Astrocyte (in vitro differentiated cells and primary cell): ENCODE measurements around the gene CSPG5. TPM values are rescaled to one million over a fixed set of nuclear protein-coding genes. Genes with fewer than 3 reads are reported as not detected.

Experiments used
- DNase-seq: peaks from one replicate; pipeline ENCODE4 v3.0.0-alpha.2; 2010; ENCODE audit warnings: low read depth
- FAIRE-seq: peaks from 2 replicates; lab custom pipeline; 2011; peaks lifted over from hg19 to GRCh38; lab: Jason Lieb, UNC
- H2AFZ ChIP-seq: 2 replicates; pipeline ENCODE4 v1.6.0; 2012; ENCODE audit warnings: low read depth, low read length, inconsistent platforms
- H3K27ac ChIP-seq: 2 replicates; pipeline ENCODE4 v1.5.1; 2011; ENCODE audit warnings: low read depth, low read length, inconsistent platforms
- H3K27me3 ChIP-seq: 2 replicates; pipeline ENCODE4 v1.6.0; 2011; ENCODE audit warnings: low read length, inconsistent platforms; ENCODE audit not compliant: insufficient read depth
- H3K36me3 ChIP-seq: 2 replicates; pipeline ENCODE4 v1.5.1; 2011; ENCODE audit warnings: low read length, inconsistent platforms; ENCODE audit not compliant: insufficient read depth
- H3K4me1 ChIP-seq: 2 replicates; pipeline ENCODE4 v1.5.1; 2011; ENCODE audit warnings: low read length, inconsistent platforms; ENCODE audit not compliant: insufficient read depth
- H3K4me2 ChIP-seq: 2 replicates; pipeline ENCODE4 v1.6.0; 2012; ENCODE audit warnings: low read length, inconsistent platforms
- H3K4me3 ChIP-seq: 2 replicates; pipeline ENCODE4 v1.5.1; 2011; ENCODE audit warnings: low read depth, mild to moderate bottlenecking, low read length, inconsistent platforms; ENCODE audit not compliant: insufficient read depth
- H3K79me2 ChIP-seq: 2 replicates; pipeline ENCODE4 v1.6.0; 2012; ENCODE audit warnings: mild to moderate bottlenecking, low read length, inconsistent platforms; ENCODE audit not compliant: insufficient read depth
- H3K9ac ChIP-seq: 2 replicates; pipeline ENCODE4 v1.6.0; 2012; ENCODE audit warnings: mild to moderate bottlenecking, low read length, inconsistent platforms
- H3K9me3 ChIP-seq: 2 replicates; pipeline ENCODE4 v1.5.1; 2012; ENCODE audit warnings: low read depth, mild to moderate bottlenecking, low read length, inconsistent platforms; ENCODE audit not compliant: insufficient read depth
- H4K20me1 ChIP-seq: 2 replicates; pipeline ENCODE4 v1.6.0; 2012; ENCODE audit warnings: low read length, inconsistent platforms; ENCODE audit not compliant: insufficient read depth
- H3K27ac Mint-ChIP-seq: one replicate; pipeline ENCODE4 v1.8.0; 2021; ENCODE audit warnings: mild to moderate bottlenecking, mixed read lengths; ENCODE audit not compliant: unreplicated experiment
- H3K27me3 Mint-ChIP-seq: one replicate; pipeline ENCODE4 v1.8.0; 2021; ENCODE audit warnings: low read depth, mixed read lengths; ENCODE audit not compliant: unreplicated experiment
- H3K36me3 Mint-ChIP-seq: one replicate; pipeline ENCODE4 v1.8.0; 2021; ENCODE audit warnings: low read depth, mixed read lengths; ENCODE audit not compliant: unreplicated experiment
- H3K4me1 Mint-ChIP-seq: one replicate; pipeline ENCODE4 v1.8.0; 2021; ENCODE audit warnings: low read depth, mixed read lengths; ENCODE audit not compliant: unreplicated experiment
- H3K4me3 Mint-ChIP-seq: one replicate; pipeline ENCODE4 v1.8.0; 2021; ENCODE audit warnings: mild to moderate bottlenecking, moderate library complexity, mixed read lengths; ENCODE audit not compliant: unreplicated experiment
- H3K9me3 Mint-ChIP-seq: one replicate; pipeline ENCODE4 v1.8.0; 2021; ENCODE audit warnings: mild to moderate bottlenecking, mixed read lengths; ENCODE audit not compliant: unreplicated experiment
- CTCF ChIP-seq: IDR thresholded peaks from 2 replicates; pipeline ENCODE4 v1.5.1; 2011; ENCODE audit warnings: low read depth, mild to moderate bottlenecking, inconsistent platforms, low read length, moderate library complexity; ENCODE audit not compliant: insufficient read depth
- EZH2 ChIP-seq: IDR thresholded peaks from 2 replicates; pipeline ENCODE4 v1.6.1; 2012; ENCODE audit warnings: mild to moderate bottlenecking, low read length, inconsistent platforms; ENCODE audit not compliant: insufficient read depth
- total RNA-seq: library from RNA; stranded (reverse); gene quantifications from 2 replicates; pipeline ENCODE4 v1.2.1, GENCODE V29; 2021

The CSPG5 gene
- total RNA-seq, 1 donor from 2014 or later = 1.2 TPM

DNA sequence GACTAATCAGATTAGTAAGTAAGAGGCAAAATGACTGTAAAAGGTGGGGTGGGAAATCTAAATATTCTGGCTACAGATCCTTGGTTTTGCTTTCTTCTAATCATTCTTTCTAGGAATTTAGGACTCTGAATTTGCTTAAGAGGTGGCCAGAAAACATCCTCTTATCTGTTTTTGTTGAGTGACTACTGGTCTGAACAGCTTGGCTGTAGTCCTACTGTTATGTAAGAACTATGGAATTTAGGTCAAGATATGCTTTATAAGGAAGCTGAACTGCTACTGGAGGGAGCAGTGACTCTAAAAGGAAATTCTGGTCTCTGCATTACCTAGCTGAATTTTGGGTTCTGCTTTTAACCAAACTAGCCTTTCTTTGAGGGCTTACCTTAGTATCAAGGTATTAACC lies 33.5 kb upstream of the CSPG5 start:
- H3K36me3 ChIP-seq = peaks cover 23% of the 10 kb centered on the region
- no peaks in the 10 kb centered on the region for H3K9me3 Mint-ChIP-seq
- H3K4me2 ChIP-seq = peak overlapping the region; percentile 67
- no peaks in the 10 kb centered on the region for H3K9me3 ChIP-seq
- no peak overlapping the region for H3K4me3 ChIP-seq
- DNase-seq = peak; percentile 94
- H3K4me1 ChIP-seq = peaks cover 41% of the 10 kb centered on the region
- peak overlapping the region; percentile 49 for H3K27ac ChIP-seq
- peaks cover 26% of the 10 kb centered on the region for H3K4me1 Mint-ChIP-seq
- peak; percentile 86 for FAIRE-seq
- no peaks in the 10 kb centered on the region for H3K79me2 ChIP-seq
- H3K4me3 Mint-ChIP-seq = peak overlapping the region; percentile 52
- no peaks in the 10 kb centered on the region for H3K27me3 ChIP-seq
- H3K27ac Mint-ChIP-seq = peak overlapping the region; percentile 63
- H3K9ac ChIP-seq = no peak overlapping the region
- no peak overlapping the region for H2AFZ ChIP-seq
- H4K20me1 ChIP-seq = peaks cover 16% of the 10 kb centered on the region
- TF ChIP-seq EZH2 (no peak), CTCF (no peak)
- H3K36me3 Mint-ChIP-seq = peaks cover 21% of the 10 kb centered on the region
- H3K27me3 Mint-ChIP-seq = no peaks in the 10 kb centered on the region

- H2AFZ ChIP-seq = no peak overlapping the region
- peaks cover 40% of the 10 kb centered on the region for H3K4me1 ChIP-seq
- peaks cover 21% of the 10 kb centered on the region for H3K36me3 Mint-ChIP-seq
- H3K4me2 ChIP-seq = peak overlapping the region; percentile 67
- no peak for DNase-seq
- no peak overlapping the region for H3K4me3 ChIP-seq
- peak overlapping the region; percentile 36 for H3K4me3 Mint-ChIP-seq
- TF ChIP-seq EZH2 = no peak
- TF ChIP-seq CTCF = no peak
- no peak overlapping the region for H3K9ac ChIP-seq
- H3K27me3 Mint-ChIP-seq = no peaks in the 10 kb centered on the region
- peaks cover 26% of the 10 kb centered on the region for H3K36me3 ChIP-seq
- H3K4me1 Mint-ChIP-seq = peaks cover 26% of the 10 kb centered on the region
- H3K79me2 ChIP-seq = no peaks in the 10 kb centered on the region
- H3K27me3 ChIP-seq = no peaks in the 10 kb centered on the region
- no peak for FAIRE-seq
- H3K9me3 ChIP-seq = no peaks in the 10 kb centered on the region
- H4K20me1 ChIP-seq = peaks cover 18% of the 10 kb centered on the region
- peak overlapping the region; percentile 39 for H3K27ac ChIP-seq
- H3K9me3 Mint-ChIP-seq = no peaks in the 10 kb centered on the region
- H3K27ac Mint-ChIP-seq = peak overlapping the region; percentile 63
Observed at GRCh38 chr3:47611576-47611975, 32.9 kb upstream of the CSPG5 start.

DNA sequence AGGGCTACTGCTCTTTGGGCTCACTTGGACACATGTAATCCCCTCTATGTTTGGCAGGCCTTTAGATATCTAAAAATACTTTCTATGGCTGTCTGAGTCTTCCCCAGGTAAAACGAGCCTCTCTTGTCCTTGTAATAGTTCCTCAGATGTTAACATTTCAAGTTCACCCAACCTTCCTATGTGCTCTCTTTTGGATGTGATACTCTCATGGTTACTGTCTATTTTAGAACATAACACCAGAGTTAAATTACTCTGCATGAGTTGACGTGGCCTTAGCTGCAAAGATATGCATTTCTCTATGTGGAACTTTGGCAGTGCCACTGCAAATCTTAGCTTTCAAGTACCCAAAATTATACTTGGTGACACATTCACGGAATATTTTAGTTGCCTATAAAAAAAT lies 31.9 kb upstream of the CSPG5 start:
- Mint-ChIP-seq H3K4me3 (no peak overlapping the region), H3K27ac (peak overlapping the region; percentile 70), H3K4me1 (peaks cover 28% of the 10 kb centered on the region), H3K27me3 (no peaks in the 10 kb centered on the region), H3K9me3 (no peaks in the 10 kb centered on the region), H3K36me3 (peaks cover 19% of the 10 kb centered on the region)
- H3K27me3 ChIP-seq = no peaks in the 10 kb centered on the region
- no peak overlapping the region for H3K4me3 ChIP-seq
- H2AFZ ChIP-seq = no peak overlapping the region
- no peak overlapping the region for H3K9ac ChIP-seq
- FAIRE-seq = no peak
- peaks cover 27% of the 10 kb centered on the region for H4K20me1 ChIP-seq
- no peaks in the 10 kb centered on the region for H3K9me3 ChIP-seq
- H3K36me3 ChIP-seq = peaks cover 31% of the 10 kb centered on the region
- no peak overlapping the region for H3K27ac ChIP-seq
- H3K4me2 ChIP-seq = no peak overlapping the region
- peaks cover 47% of the 10 kb centered on the region for H3K4me1 ChIP-seq
- no peaks in the 10 kb centered on the region for H3K79me2 ChIP-seq
- no peak for TF ChIP-seq EZH2
- TF ChIP-seq CTCF = no peak
- DNase-seq = no peak
